ENCODE measurements around the gene TMEM229B. TPM values are rescaled to one million over a fixed set of nuclear protein-coding genes. Genes with fewer than 3 reads are reported as not detected.

Gene TMEM229B
- polyA plus RNA-seq, 2 of the 4 experiments (the other 2 are of a cell fraction) = 0.19 to 0.31 TPM

- TF ChIP-seq FOSL2 (IDR thresholded peaks at IDR 0.05) (no peak), FOSL2 (CRISPR knock-in tag; IDR thresholded peaks at IDR 0.05) (peak; percentile 59; the same call in 1 of the 2 replicates), CBX8 (IDR thresholded peaks at IDR 0.05) (no peak), MYC (IDR thresholded peaks at IDR 0.05; ENCODE audit: borderline replicate concordance, low read length) (no peak), ZFP36 (IDR thresholded peaks at IDR 0.05; ENCODE audit: borderline replicate concordance, partially characterized antibody) (peak; percentile 35), CTCF (IDR thresholded peaks at IDR 0.05) (no peak), HEYL (CRISPR knock-in tag; IDR thresholded peaks at IDR 0.05) (no peak), JUN (IDR thresholded peaks at IDR 0.05) (no peak), RNF2 (IDR thresholded peaks at IDR 0.05; ENCODE audit: borderline replicate concordance, low read depth) (no peak), CBX2 (IDR thresholded peaks at IDR 0.05; ENCODE audit: borderline replicate concordance, low read depth) (no peak)
- POLR2A ChIA-PET = interaction anchor here (1.0 kb wide), 1 partner anchor 267 kb away, joined by 3 read pairs; the partner anchor contains the start of gene RDH11
- DNase-seq (ENCODE audit: low read depth in 1 of 2, low spot score in 1 of 2) = peak in 1 of 2 experiments; percentile 54
These were observed 60.0 kb downstream of the TMEM229B start for GRCh38 chr14:67428501-67429031.

GRCh38 chr14:67426983-67427606, 61.4 kb downstream of the TMEM229B start:
- ChIA-PET POLR2A (interaction anchor here (0.8 kb wide), 1 partner anchor 144 kb away, joined by 3 read pairs; no protein-coding TSS in a partner anchor), CTCF (interaction anchor here (0.6 to 21.5 kb wide), 58 partner anchors 11 to 1068 kb away, joined by 3 to 517 read pairs (median 6); partner anchors contain the start of genes ATP6V1D, PIGH, PLEK2 and PLEKHH1)
- H3K4me2 ChIP-seq = peak overlapping the region; percentile 35; the same call in 1 of the 3 replicates
- TF ChIP-seq RAD21 (conservative IDR thresholded peaks at IDR 0.05 in 1 of 2, IDR thresholded peaks at IDR 0.05 in 1 of 2) (peak; percentile 86 to 95), SMC3 (IDR thresholded peaks at IDR 0.05) (peak; percentile 76), CTCF (IDR thresholded peaks at IDR 0.05) (peak; percentile 78), CBX8 (IDR thresholded peaks at IDR 0.05) (no peak), ZFP36 (IDR thresholded peaks at IDR 0.05; ENCODE audit: borderline replicate concordance, partially characterized antibody) (no peak)
- no peak overlapping the region for H3K4me3 ChIP-seq
- peak overlapping the region in 1 of 2 experiments; percentile 35; a peak in 1 of 6 replicates for H3K27ac ChIP-seq
- H3K4me1 ChIP-seq = peaks cover 9% of the 10 kb centered on the region
- DNase-seq (ENCODE audit: low read depth in 1 of 2, low spot score in 1 of 2) (peak; percentile 85 to 91), ATAC-seq (peak; percentile 85 to 94), FAIRE-seq (no peak)
- H3K9me3 ChIP-seq = no peaks in the 10 kb centered on the region
- WGBS (ENCODE audit: missing lambda C conversion rate) = 44% methylated on average over 30 of the region's 30 CpGs

More at GRCh38 chr14:67428501-67429031, 60.0 kb downstream of the TMEM229B start:
- 56% methylated on average over 7 of the region's 7 CpGs for WGBS (ENCODE audit: missing lambda C conversion rate)
- peak overlapping the region in 1 of 2 experiments; percentile 38; a peak in 2 of 6 replicates for H3K27ac ChIP-seq
- ATAC-seq (peak; percentile 81 to 82), FAIRE-seq (no peak)
- no peak overlapping the region for H3K4me2 ChIP-seq
- no peak overlapping the region for H3K4me3 ChIP-seq
- peaks cover 9% of the 10 kb centered on the region for H3K4me1 ChIP-seq
- CTCF ChIA-PET = interaction anchor here (0.6 to 21.5 kb wide), 23 partner anchors 10 to 279 kb away, joined by 3 to 517 read pairs (median 8); partner anchors contain the start of genes PIGH, PLEK2, PLEKHH1 and RDH12
- H3K9me3 ChIP-seq = no peaks in the 10 kb centered on the region

- 90% methylated on average over 8 of the region's 8 CpGs for WGBS (ENCODE audit: missing lambda C conversion rate)
- ChIA-PET POLR2A (no interaction called here), CTCF (interaction anchor here (0.8 to 21.5 kb wide), 31 partner anchors 12 to 1067 kb away, joined by 3 to 517 read pairs (median 8); partner anchors contain the start of genes PIGH, PLEK2, PLEKHH1 and RDH12)
- FAIRE-seq = no peak
- Histone ChIP-seq H3K9me3 (no peaks in the 10 kb centered on the region), H3K4me2 (no peak overlapping the region), H3K4me1 (peaks cover 9% of the 10 kb centered on the region), H3K4me3 (no peak overlapping the region), H3K27ac (no peak overlapping the region)
- no peak for ATAC-seq
- no peak for DNase-seq (ENCODE audit: low read depth in 1 of 2, low spot score in 1 of 2)
- TF ChIP-seq TP53 (CRISPR knock-in tag; IDR thresholded peaks at IDR 0.05) = no peak
- TF ChIP-seq ZC3H11A (IDR thresholded peaks at IDR 0.05) = no peak
- no peak for TF ChIP-seq MAX (IDR thresholded peaks at IDR 0.05)
- no peak for TF ChIP-seq FOSB (CRISPR knock-in tag; IDR thresholded peaks at IDR 0.05)
- no peak for TF ChIP-seq HDAC2 (IDR thresholded peaks at IDR 0.05)
- no peak for TF ChIP-seq ESRRA (IDR thresholded peaks at IDR 0.05; ENCODE audit: borderline replicate concordance, low read length)
- no peak for TF ChIP-seq BCL3 (IDR thresholded peaks at IDR 0.05)
- no peak for TF ChIP-seq HMGXB4 (CRISPR knock-in tag; IDR thresholded peaks at IDR 0.05; ENCODE audit: borderline replicate concordance)
- no peak for TF ChIP-seq CBX2 (IDR thresholded peaks at IDR 0.05; ENCODE audit: borderline replicate concordance, low read depth)
- TF ChIP-seq ZFP36 (IDR thresholded peaks at IDR 0.05; ENCODE audit: borderline replicate concordance, partially characterized antibody) = no peak
- TF ChIP-seq E2F6 (IDR thresholded peaks at IDR 0.05; ENCODE audit: borderline replicate concordance, low read depth) = no peak
- no peak for TF ChIP-seq GATA3 (IDR thresholded peaks at IDR 0.05; ENCODE audit: borderline replicate concordance)
These were observed 62.4 kb downstream of the TMEM229B start for GRCh38 chr14:67426161-67426560.

All from A549 (cell line).